ENCODE measurements around the gene LIMS2.

GRCh38 chr2:127681288-127681804, 6.0 kb upstream of the LIMS2 start:
- no peak for TF ChIP-seq ZFP41 (tag by site-specific recombination; IDR thresholded peaks at IDR 0.05; ENCODE audit: borderline replicate concordance)
- TF ChIP-seq ZNF394 (tag by site-specific recombination; IDR thresholded peaks at IDR 0.05; ENCODE audit: borderline replicate concordance): no peak
- TF ChIP-seq SP2 (tag by site-specific recombination; IDR thresholded peaks at IDR 0.05): no peak
- TF ChIP-seq CTCF (tag by site-specific recombination; IDR thresholded peaks at IDR 0.05): no peak
- no peak for TF ChIP-seq YY1 (tag by site-specific recombination; IDR thresholded peaks at IDR 0.05)

Measured in HEK293 (cell line).